DMS 273 (cell line): Measurements from ENCODE around the gene C2orf66.

Experiments used
- DNase-seq: peaks from one replicate; lab custom pipeline; 2025; ENCODE audit not compliant: unreplicated experiment; lab: John Stamatoyannopoulos, UW

Gene C2orf66

DNA sequence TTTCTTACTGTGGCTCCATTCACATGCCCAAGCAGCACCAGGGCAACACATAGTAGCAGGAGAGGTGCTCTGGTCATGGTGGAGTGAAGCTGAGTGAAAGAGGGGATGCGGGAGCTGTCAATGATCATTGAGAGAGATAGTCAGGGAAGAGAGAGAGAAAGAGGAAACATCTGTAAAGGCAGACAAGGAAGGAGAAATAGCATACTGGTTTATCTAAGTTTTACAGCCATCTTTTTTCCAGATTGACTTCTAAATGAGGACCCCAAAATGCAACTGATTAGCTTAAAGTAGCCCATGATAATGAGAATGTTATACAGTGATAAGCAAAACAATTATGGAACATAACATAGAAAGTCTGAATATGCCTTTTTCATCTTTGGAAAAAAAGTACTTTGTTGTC, at the start of gene C2orf66:
TSS of gene C2orf66 (minus strand) at position 96 of the 400 bp plus-strand sequence. CDS start at position 77, 19 bp downstream.
- DNase-seq: no peak

GRCh38 chr2:196854629-196855028, 45.5 kb upstream of the C2orf66 start:
- DNase-seq: no peak

DNA sequence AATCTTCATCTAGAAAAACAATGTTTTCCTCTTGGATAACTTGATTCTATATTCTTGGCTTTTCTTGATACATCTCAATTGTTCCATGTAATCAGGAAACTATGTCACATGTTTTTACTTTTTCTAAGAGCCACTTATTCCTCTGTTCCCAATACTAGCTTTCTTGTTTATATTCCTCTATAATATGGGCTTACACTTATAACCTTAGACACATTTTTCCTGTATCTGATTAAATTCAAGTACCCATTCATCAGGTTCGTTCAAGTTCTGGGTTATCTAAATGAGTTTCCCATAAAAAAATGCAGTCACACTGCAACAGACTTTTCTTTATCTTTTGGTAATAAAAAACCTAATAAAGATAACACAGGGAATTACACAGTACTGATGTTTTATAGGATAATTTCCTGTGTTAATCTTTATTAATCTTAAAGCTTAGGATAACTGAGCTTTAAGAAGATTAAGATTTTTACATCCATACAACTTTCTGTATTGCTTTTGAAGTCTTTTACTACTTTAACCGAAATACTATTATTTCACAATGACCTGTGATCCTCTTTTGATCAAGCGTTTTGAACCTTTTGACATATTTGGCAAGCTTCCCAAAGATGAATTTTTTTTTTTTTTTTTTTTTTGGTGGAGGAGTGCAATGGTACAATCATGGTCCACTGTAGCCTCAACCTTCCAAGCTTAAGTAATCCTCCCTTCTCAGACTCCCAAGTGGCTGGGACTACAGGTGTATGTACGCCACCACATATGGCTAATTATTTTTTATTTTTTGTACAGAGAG, 44.3 kb upstream of the C2orf66 start:
- DNase-seq: no peak

DNA sequence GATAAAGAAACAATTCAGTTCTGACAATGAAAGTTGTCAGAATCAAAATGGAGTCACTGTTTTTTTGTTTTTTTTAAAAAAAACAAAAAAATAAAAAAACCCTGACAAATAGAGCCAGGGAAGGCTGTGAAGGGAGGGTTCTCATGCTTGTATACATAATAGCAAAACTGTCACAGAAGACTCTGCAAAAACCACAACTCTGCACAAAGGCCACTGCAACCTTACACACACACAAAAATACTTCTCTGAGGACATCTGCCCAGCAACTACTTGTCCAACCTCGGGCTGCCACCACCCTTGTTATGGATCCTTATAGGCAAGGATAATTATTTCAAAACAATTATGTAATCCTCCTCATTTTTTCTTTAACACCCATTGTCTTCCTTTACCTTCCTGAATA, 41.9 kb upstream of the C2orf66 start:
- DNase-seq: no peak

- DNase-seq: peak; percentile 40
Measured at GRCh38 chr2:196849895-196850294, 40.7 kb upstream of the C2orf66 start.

GRCh38 chr2:196846295-196846694, 37.1 kb upstream of the C2orf66 start:
- no peak for DNase-seq

DNA sequence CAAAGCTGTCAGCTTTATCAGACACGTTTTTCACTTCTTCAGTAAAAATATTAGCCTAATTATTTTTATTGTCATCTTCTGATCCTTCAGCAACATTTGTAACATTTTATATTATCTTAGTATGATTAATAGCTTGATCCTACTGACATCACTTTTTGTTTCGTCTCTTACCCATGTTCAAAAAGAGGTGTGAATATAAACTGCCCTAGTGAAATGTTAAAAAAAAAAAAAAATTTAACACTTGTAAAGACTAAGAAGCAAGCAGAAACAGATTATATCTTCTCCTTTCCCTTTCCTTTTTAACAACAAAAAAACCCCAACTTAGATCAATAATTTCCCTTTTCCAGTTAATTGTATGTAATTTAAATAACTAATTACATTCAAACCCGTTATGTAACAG, 36.2 kb upstream of the C2orf66 start:
- no peak for DNase-seq

DNA sequence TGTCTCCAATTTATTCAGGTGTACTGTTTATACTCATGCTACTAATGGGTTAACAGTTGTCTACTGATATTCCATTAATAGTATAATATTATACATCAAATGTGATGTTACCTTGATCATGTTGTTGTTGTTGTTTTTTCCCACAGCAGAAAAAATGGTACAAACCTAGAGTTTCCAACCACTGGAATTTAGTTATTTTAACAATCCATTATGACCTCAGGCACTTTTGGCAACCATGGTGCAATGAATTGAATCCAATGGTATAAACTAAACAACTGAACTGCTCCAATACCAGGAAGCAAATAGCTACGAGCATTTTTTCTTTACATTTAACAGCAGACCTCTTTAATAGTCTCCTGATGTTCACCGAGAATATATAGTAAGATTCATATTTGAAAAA, 31.0 kb upstream of the C2orf66 start:
- no peak for DNase-seq

DNA sequence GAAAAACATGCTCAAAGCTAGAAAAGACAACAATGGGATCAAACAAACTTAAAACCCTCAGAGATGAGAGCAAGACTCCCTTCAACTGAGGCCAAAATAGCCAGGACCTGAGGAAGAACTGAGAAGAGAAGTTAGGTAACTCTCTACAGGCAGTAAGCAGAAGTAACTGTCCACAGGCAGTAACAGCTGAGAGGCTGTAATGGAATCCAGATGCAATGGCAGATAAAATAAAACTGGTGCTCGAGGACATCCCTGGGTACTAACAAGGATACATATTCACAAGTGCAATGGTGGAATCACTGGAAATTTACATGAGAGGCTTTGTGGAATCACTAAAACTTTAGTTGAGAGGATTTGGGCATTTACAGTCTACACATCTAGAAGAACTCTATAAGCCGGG, 30.4 kb upstream of the C2orf66 start:
- no peak for DNase-seq

DNA sequence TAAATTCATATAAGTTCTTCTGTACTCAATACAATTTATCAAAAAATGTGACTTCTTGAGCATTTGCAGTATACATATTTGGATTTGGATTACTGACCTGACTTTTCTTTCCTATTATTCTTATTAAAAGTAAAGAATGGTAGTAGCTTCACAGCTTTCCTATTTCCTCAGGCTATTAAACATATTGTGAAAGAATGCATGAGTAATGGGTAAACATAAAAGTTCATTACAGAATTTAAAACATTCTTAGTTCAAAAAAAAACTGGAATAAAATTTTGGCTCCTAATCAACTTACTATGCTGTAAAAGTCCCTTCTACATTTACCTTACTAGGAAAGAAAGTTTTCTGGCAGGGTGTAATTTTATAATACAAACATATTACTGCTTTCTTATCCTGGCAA, 27.3 kb upstream of the C2orf66 start:
- DNase-seq: no peak

DNA sequence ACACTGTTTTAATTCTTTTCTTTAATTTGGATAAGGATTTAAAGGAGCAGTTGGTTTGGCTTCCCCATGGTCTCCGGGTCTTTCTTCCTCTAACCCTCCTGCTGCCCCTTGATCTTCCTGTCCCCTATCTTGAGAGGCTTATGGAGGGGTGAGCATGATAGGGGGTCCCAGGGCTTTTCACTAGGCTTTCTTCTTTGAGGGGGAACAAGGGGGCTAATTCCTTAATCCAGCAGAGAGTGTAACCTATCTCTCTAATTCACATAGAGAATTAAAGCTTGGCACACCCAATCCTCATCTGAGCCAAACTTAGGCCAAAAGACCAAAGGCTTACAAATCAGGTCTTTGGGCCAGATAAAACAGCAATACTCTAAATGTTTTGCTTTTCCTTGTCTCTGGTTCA, 21.5 kb upstream of the C2orf66 start:
- no peak for DNase-seq

DNA sequence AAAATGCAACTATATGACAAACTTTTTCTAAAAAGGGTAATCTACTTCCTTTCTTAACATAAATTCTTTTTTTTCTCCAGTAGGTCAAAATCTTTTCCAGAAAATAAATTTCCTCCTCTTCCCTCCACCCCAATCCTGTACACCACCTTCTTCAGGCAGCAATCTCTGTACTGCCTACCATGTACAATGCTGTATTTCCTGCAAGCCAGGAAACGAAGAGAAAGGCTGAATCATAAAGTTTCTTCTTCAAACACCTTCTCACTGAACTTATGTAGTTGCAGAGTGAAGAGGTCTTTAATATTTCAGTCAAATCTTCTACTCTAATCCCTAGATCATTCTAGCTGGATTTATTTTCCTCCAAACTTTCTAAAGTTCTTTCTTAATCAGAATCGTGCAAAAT, 18.2 kb upstream of the C2orf66 start:
- no peak for DNase-seq

- DNase-seq: no peak
Measured at GRCh38 chr2:196823750-196824522, 14.8 kb upstream of the C2orf66 start.

DNA sequence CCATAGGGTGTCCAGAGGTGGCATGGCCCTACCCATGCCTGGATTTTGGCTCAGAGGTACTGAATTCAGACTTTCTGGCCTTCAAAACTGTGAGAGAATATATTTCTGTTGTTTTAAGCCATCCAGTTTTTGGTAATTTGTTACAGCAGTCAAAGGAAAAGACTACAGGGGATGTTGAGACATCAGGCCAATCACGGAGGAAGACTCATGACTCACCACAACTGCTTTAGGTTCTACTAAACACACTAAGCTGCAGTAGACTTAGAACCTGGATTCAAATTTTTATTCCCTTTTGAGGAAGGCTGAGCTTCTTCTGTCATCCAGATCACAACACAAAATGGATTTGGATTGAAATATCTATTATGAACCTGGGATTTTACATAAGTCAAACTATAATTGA, 12.0 kb upstream of the C2orf66 start:
- DNase-seq: no peak

DNA sequence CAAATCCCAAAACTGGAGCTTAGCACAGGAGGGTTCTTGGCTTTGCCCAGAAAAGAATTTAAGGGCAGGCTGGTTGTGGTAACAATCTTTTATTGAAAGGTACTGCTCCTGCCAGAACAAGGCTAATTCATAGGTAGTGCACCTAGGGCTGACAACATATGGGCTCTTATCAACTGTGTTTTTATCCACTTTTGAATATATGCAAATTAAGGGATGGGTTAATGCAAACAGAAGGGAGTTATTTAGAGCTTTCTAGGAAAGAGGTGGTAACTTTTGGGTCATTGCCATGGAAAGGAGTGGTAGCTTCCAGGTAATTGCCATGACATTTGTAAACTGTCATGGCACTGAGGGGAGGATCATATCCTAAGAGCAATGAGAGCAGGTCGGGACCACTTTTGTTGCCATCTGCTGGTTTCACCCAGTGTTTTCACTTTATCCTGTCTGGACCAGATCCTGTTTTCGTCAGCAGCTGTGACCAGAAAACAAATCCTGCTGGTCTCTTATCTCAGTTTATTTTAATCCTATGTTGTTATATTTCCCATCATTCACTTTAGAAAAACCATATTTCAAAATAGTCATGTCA, 981 bp downstream of the C2orf66 start:
- DNase-seq: peak; percentile 79

GRCh38 chr2:196804381-196804780, 4.8 kb downstream of the C2orf66 start:
- DNase-seq: no peak

DNA sequence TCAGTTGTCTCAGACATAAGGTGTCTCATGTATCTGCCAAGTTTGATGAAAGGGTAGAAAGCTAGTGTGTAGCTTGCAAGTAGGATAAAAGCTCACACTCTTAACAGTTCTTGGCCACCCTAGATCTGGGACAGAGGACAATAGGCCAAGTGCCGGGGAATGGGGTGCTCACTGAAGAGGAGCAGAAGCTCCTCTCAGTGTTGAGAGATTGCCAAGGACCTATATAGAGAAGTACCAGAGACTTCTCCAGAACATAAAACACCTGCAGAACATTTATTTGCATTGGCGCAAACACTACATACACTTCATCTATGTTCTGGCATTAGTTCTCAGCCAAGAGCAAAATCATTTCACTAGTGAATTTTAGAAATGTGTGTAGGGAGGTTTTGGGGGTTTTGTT, 6.8 kb downstream of the C2orf66 start:
- no peak for DNase-seq

DNA sequence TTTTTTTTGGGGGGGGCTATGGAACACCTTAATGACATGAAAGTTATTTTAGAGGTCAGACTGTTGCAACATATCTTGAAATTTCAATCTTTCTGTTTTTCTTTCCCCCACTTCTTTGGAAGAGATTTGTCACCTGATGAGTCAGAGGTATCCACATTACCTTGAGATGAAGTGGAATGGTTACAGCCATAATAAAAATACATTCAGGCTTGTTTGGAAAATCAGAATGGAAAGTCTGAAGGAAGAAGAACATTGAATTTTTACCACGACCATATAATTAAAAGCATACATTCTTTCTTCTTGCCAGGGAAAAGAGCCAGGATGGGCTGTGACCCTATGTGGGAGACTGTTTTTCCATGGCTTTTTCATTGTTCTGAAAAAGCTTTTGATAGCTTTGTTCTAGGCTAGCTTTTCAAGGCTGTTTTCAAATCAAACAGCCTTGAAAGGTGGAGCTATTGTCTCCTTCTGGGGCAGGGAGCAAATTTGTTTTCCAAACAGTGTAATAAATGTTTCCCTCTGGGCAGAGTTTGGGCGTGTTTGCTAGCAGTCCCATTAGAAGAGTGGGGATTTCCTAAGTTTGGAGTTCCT, 7.4 kb downstream of the C2orf66 start:
- no peak for DNase-seq

DNA sequence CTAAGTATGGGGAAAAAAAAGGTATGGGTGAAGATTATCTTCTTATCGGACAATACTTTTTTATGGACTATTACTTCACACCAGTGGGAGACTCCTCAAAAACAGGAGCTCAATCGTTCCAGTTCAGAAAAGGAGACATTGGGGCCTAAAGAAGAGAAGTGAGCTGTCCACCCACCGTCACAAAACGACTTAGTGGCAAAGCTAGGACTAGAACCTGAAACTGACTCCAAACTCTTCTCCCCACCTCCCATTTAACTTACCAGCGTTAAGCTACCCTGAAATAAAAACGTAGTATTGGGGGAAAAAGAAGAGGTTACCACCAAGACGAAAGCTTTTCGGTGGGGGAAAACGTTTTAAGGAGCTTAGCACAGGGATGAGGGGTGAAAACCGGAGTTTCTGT, 10.2 kb downstream of the C2orf66 start:
- DNase-seq: peak; percentile 34

DNA sequence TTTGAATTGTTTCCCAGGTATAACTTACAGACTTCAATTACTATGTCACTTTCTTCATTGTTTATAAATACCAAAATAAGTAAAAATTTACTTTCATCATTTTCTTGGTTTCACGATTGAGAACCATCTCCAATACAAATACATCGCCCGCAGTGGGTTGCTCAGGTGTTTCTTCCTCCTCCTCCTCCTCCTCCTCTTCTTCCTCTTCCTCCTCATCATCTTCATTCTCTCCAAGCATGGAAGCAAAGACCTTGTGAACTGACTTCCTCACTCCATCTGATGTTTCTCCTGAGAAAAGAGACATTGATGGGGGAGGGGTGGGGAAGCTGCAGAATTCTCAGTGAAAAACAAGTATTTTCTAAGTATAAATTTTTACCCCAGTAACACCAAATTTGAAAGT, 16.3 kb downstream of the C2orf66 start:
- no peak for DNase-seq

- DNase-seq: no peak
Measured at GRCh38 chr2:196783431-196784094, 25.6 kb downstream of the C2orf66 start.
